ENCODE data around the gene PLCB1.

Gene PLCB1

GRCh38 chr20:8645326-8645725, 513.3 kb downstream of the PLCB1 start:
- Histone ChIP-seq H3K27ac (ENCODE audit: low read depth in 2 of 2, low read length in 2 of 2) (no peak overlapping the region), H3K27me3 (ENCODE audit: control insufficient read depth in 2 of 2, insufficient read depth in 2 of 2, low read length in 2 of 2) (no peaks in the 10 kb centered on the region), H3K36me3 (ENCODE audit: control insufficient read depth in 2 of 2, insufficient read depth in 2 of 2, low read length in 2 of 2) (no peaks in the 10 kb centered on the region), H3K9ac (ENCODE audit: low read depth in 1 of 2, low read length in 2 of 2) (no peak overlapping the region), H3K9me3 (ENCODE audit: control insufficient read depth in 2 of 2, low read length in 2 of 2) (no peaks in the 10 kb centered on the region), H3K4me1 (ENCODE audit: control insufficient read depth in 2 of 2, insufficient read depth in 2 of 2, low read length in 2 of 2) (no peaks in the 10 kb centered on the region), H3K4me3 (ENCODE audit: low read length in 2 of 2) (no peak overlapping the region)

DNA sequence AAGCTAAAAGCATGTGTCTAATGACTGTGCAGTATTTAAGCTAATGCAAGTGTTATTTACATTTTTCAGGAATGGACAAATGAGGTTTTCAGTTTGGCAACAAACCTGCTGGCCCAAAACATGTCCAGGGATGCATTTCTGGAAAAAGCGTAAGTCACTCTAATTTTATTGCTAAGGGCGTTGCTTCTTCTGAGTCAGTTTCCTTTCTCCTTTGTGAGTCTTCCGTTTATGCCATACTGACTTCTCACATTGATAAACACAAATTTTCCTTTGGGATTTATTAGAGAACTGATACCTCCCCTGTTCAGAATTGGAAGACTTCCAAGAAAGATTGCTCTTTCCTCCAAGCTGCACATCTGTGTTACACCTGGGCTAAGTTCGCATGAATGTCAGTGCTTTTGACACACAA, 514.0 kb downstream of the PLCB1 start:
- Histone ChIP-seq H3K4me3 (ENCODE audit: low read length in 2 of 2) (no peak overlapping the region), H3K36me3 (ENCODE audit: control insufficient read depth in 2 of 2, insufficient read depth in 2 of 2, low read length in 2 of 2) (no peaks in the 10 kb centered on the region), H3K4me1 (ENCODE audit: control insufficient read depth in 2 of 2, insufficient read depth in 2 of 2, low read length in 2 of 2) (no peaks in the 10 kb centered on the region), H3K9me3 (ENCODE audit: control insufficient read depth in 2 of 2, low read length in 2 of 2) (no peaks in the 10 kb centered on the region), H3K27me3 (ENCODE audit: control insufficient read depth in 2 of 2, insufficient read depth in 2 of 2, low read length in 2 of 2) (no peaks in the 10 kb centered on the region), H3K9ac (ENCODE audit: low read depth in 1 of 2, low read length in 2 of 2) (no peak overlapping the region), H3K27ac (ENCODE audit: low read depth in 2 of 2, low read length in 2 of 2) (no peak overlapping the region)

- H3K27me3 ChIP-seq (ENCODE audit: control insufficient read depth in 2 of 2, insufficient read depth in 2 of 2, low read length in 2 of 2) = no peaks in the 10 kb centered on the region
- no peak overlapping the region for H3K27ac ChIP-seq (ENCODE audit: low read depth in 2 of 2, low read length in 2 of 2)
- no peaks in the 10 kb centered on the region for H3K9me3 ChIP-seq (ENCODE audit: control insufficient read depth in 2 of 2, low read length in 2 of 2)
These were observed 514.6 kb downstream of the PLCB1 start for GRCh38 chr20:8646716-8647115.

DNA sequence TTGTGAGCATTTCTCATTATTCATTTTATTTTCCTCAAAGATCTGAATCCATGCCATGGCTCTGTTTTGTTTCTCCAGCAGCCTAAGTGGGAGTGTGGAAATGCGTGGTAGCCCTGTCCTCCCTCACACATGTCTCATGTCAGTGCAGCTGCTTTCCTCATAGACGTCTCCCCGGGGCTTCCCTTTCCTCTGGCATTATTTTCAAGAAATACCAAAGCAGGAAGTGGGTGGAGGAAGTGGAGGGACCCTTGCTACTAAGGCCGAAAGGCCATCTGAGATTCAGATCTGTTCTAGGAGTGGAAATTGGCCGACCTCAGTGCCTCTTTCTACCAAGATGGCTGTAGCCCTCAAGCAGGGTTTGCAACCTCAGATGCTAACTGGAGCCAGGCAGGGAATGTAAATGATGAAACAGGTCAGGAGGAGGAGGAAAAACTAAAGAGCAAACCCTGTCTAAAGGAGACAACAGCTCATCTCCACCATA, 515.9 kb downstream of the PLCB1 start:
- Histone ChIP-seq H3K4me3 (ENCODE audit: low read length in 2 of 2) (no peak overlapping the region), H3K4me1 (ENCODE audit: control insufficient read depth in 2 of 2, insufficient read depth in 2 of 2, low read length in 2 of 2) (no peaks in the 10 kb centered on the region), H3K36me3 (ENCODE audit: control insufficient read depth in 2 of 2, insufficient read depth in 2 of 2, low read length in 2 of 2) (no peaks in the 10 kb centered on the region), H3K27me3 (ENCODE audit: control insufficient read depth in 2 of 2, insufficient read depth in 2 of 2, low read length in 2 of 2) (no peaks in the 10 kb centered on the region), H3K9me3 (ENCODE audit: control insufficient read depth in 2 of 2, low read length in 2 of 2) (no peaks in the 10 kb centered on the region), H3K27ac (ENCODE audit: low read depth in 2 of 2, low read length in 2 of 2) (no peak overlapping the region), H3K9ac (ENCODE audit: low read depth in 1 of 2, low read length in 2 of 2) (no peak overlapping the region)

More at GRCh38 chr20:8646716-8647115, 514.6 kb downstream of the PLCB1 start:
- no peaks in the 10 kb centered on the region for H3K4me1 ChIP-seq (ENCODE audit: control insufficient read depth in 2 of 2, insufficient read depth in 2 of 2, low read length in 2 of 2)
- no peaks in the 10 kb centered on the region for H3K36me3 ChIP-seq (ENCODE audit: control insufficient read depth in 2 of 2, insufficient read depth in 2 of 2, low read length in 2 of 2)
- H3K9ac ChIP-seq (ENCODE audit: low read depth in 1 of 2, low read length in 2 of 2) = no peak overlapping the region
- no peak overlapping the region for H3K4me3 ChIP-seq (ENCODE audit: low read length in 2 of 2)

GRCh38 chr20:8648466-8648865, 516.4 kb downstream of the PLCB1 start:
- H3K27ac ChIP-seq (ENCODE audit: low read depth in 2 of 2, low read length in 2 of 2) = no peak overlapping the region

GRCh38 chr20:8652396-8652795, 520.3 kb downstream of the PLCB1 start:
- no peaks in the 10 kb centered on the region for H3K9me3 ChIP-seq (ENCODE audit: control insufficient read depth in 2 of 2, low read length in 2 of 2)
- no peaks in the 10 kb centered on the region for H3K4me1 ChIP-seq (ENCODE audit: control insufficient read depth in 2 of 2, insufficient read depth in 2 of 2, low read length in 2 of 2)
- no peaks in the 10 kb centered on the region for H3K27me3 ChIP-seq (ENCODE audit: control insufficient read depth in 2 of 2, insufficient read depth in 2 of 2, low read length in 2 of 2)
- no peak overlapping the region for H3K27ac ChIP-seq (ENCODE audit: low read depth in 2 of 2, low read length in 2 of 2)
- H3K36me3 ChIP-seq (ENCODE audit: control insufficient read depth in 2 of 2, insufficient read depth in 2 of 2, low read length in 2 of 2) = no peaks in the 10 kb centered on the region
- no peak overlapping the region for H3K9ac ChIP-seq (ENCODE audit: low read depth in 1 of 2, low read length in 2 of 2)
- H3K4me3 ChIP-seq (ENCODE audit: low read length in 2 of 2) = no peak overlapping the region

More at GRCh38 chr20:8648466-8648865, 516.4 kb downstream of the PLCB1 start:
- Histone ChIP-seq H3K36me3 (ENCODE audit: control insufficient read depth in 2 of 2, insufficient read depth in 2 of 2, low read length in 2 of 2) (no peaks in the 10 kb centered on the region), H3K27me3 (ENCODE audit: control insufficient read depth in 2 of 2, insufficient read depth in 2 of 2, low read length in 2 of 2) (no peaks in the 10 kb centered on the region), H3K9ac (ENCODE audit: low read depth in 1 of 2, low read length in 2 of 2) (no peak overlapping the region), H3K9me3 (ENCODE audit: control insufficient read depth in 2 of 2, low read length in 2 of 2) (no peaks in the 10 kb centered on the region), H3K4me1 (ENCODE audit: control insufficient read depth in 2 of 2, insufficient read depth in 2 of 2, low read length in 2 of 2) (no peaks in the 10 kb centered on the region), H3K4me3 (ENCODE audit: low read length in 2 of 2) (no peak overlapping the region)

DNA sequence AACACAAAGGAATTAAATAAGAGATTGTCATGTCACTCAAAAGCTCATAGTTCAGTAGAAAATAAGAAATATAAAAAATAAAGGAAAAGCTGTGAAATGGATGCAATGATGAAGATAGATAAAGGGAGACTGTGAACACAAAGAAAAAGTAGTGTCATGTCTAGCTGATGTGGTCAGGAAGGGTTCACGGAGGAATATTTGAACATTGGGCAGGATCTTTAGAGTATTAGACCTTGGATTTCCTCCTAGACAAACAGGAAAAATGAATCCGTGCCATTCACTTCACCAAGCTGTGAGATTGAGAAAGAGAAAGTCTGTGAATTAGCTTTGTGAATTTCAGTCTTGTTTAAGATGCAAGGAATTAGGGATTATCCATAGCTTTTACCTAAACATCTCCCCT, 522.4 kb downstream of the PLCB1 start:
- Histone ChIP-seq H3K27me3 (ENCODE audit: control insufficient read depth in 2 of 2, insufficient read depth in 2 of 2, low read length in 2 of 2) (no peaks in the 10 kb centered on the region), H3K9me3 (ENCODE audit: control insufficient read depth in 2 of 2, low read length in 2 of 2) (no peaks in the 10 kb centered on the region), H3K4me1 (ENCODE audit: control insufficient read depth in 2 of 2, insufficient read depth in 2 of 2, low read length in 2 of 2) (no peaks in the 10 kb centered on the region), H3K36me3 (ENCODE audit: control insufficient read depth in 2 of 2, insufficient read depth in 2 of 2, low read length in 2 of 2) (no peaks in the 10 kb centered on the region), H3K27ac (ENCODE audit: low read depth in 2 of 2, low read length in 2 of 2) (no peak overlapping the region), H3K9ac (ENCODE audit: low read depth in 1 of 2, low read length in 2 of 2) (no peak overlapping the region), H3K4me3 (ENCODE audit: low read length in 2 of 2) (no peak overlapping the region)

DNA sequence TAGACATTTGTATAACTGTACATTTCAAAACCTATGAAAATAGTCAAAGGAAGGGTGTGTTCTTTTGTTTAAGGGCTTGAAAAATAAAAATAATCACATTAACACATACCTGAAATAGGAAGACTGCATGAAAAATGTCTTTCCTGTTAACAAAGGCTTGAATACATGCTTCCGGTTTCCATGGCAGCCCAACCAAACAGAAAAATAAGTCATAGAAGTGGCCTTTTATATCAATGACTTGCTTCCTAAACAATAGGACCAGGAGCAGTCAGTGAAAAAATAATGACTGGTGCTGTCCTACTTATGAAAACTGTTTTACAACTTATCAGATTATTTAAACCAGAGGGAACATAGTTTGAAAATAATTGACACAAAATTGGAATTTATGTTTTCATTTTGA, 524.3 kb downstream of the PLCB1 start:
- Histone ChIP-seq H3K9me3 (ENCODE audit: control insufficient read depth in 2 of 2, low read length in 2 of 2) (no peaks in the 10 kb centered on the region), H3K36me3 (ENCODE audit: control insufficient read depth in 2 of 2, insufficient read depth in 2 of 2, low read length in 2 of 2) (no peaks in the 10 kb centered on the region), H3K4me3 (ENCODE audit: low read length in 2 of 2) (no peak overlapping the region), H3K4me1 (ENCODE audit: control insufficient read depth in 2 of 2, insufficient read depth in 2 of 2, low read length in 2 of 2) (no peaks in the 10 kb centered on the region), H3K9ac (ENCODE audit: low read depth in 1 of 2, low read length in 2 of 2) (no peak overlapping the region), H3K27ac (ENCODE audit: low read depth in 2 of 2, low read length in 2 of 2) (no peak overlapping the region), H3K27me3 (ENCODE audit: control insufficient read depth in 2 of 2, insufficient read depth in 2 of 2, low read length in 2 of 2) (no peaks in the 10 kb centered on the region)

DNA sequence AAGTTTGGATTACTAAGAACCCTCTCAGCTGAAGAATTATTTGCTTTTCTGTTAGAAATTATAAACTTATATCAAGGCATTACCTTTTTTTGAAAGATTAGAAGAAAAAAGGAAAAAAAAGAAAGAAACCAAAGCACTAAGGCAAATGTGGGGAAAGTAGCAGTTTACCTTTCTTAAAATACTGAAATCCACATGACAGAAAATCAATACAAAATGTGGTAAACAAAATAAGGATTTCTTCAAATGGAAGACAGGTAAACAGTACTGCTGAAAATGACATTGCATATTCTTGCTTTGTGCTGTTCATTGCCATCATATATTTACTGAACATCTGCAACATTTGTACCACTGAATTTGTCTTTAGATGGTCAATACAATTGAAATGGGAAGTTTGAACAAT, 525.6 kb downstream of the PLCB1 start:
- H3K27ac ChIP-seq (ENCODE audit: low read depth in 2 of 2, low read length in 2 of 2) = no peak overlapping the region
- H3K9ac ChIP-seq (ENCODE audit: low read depth in 1 of 2, low read length in 2 of 2) = no peak overlapping the region
- H3K27me3 ChIP-seq (ENCODE audit: control insufficient read depth in 2 of 2, insufficient read depth in 2 of 2, low read length in 2 of 2) = no peaks in the 10 kb centered on the region

GRCh38 chr20:8658103-8658502, 526.0 kb downstream of the PLCB1 start:
- Histone ChIP-seq H3K4me1 (ENCODE audit: control insufficient read depth in 2 of 2, insufficient read depth in 2 of 2, low read length in 2 of 2) (no peaks in the 10 kb centered on the region), H3K27me3 (ENCODE audit: control insufficient read depth in 2 of 2, insufficient read depth in 2 of 2, low read length in 2 of 2) (no peaks in the 10 kb centered on the region), H3K27ac (ENCODE audit: low read depth in 2 of 2, low read length in 2 of 2) (no peak overlapping the region), H3K4me3 (ENCODE audit: low read length in 2 of 2) (no peak overlapping the region), H3K36me3 (ENCODE audit: control insufficient read depth in 2 of 2, insufficient read depth in 2 of 2, low read length in 2 of 2) (no peaks in the 10 kb centered on the region), H3K9me3 (ENCODE audit: control insufficient read depth in 2 of 2, low read length in 2 of 2) (no peaks in the 10 kb centered on the region), H3K9ac (ENCODE audit: low read depth in 1 of 2, low read length in 2 of 2) (no peak overlapping the region)

More for the DNA sequence above, 525.6 kb downstream of the PLCB1 start:
- Histone ChIP-seq H3K4me1 (ENCODE audit: control insufficient read depth in 2 of 2, insufficient read depth in 2 of 2, low read length in 2 of 2) (no peaks in the 10 kb centered on the region), H3K4me3 (ENCODE audit: low read length in 2 of 2) (no peak overlapping the region), H3K9me3 (ENCODE audit: control insufficient read depth in 2 of 2, low read length in 2 of 2) (no peaks in the 10 kb centered on the region), H3K36me3 (ENCODE audit: control insufficient read depth in 2 of 2, insufficient read depth in 2 of 2, low read length in 2 of 2) (no peaks in the 10 kb centered on the region)
